ENCODE measurements around the gene LYL1.

The LYL1 gene

DNA sequence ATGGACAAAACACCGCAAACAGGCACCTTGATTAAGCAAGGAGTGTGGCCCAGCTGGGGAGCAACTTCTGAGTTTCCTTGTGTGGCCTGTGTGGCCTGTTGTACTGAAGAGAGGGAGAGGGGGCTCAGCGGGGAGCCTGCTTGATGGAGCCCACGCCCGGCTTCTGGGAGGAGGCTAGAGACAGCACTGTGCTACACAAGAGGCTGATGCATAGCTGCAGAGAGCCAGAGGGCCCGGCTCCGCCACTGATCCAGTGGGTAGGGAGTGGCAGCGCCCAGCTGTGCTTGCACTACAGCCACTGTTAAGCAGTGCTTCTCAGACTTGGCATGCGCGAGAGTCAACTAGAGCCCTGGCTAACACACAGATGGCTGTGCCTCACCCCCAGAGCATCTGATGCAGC lies 19.0 kb downstream of the LYL1 start:
- TF ChIP-seq, protein P1, sequence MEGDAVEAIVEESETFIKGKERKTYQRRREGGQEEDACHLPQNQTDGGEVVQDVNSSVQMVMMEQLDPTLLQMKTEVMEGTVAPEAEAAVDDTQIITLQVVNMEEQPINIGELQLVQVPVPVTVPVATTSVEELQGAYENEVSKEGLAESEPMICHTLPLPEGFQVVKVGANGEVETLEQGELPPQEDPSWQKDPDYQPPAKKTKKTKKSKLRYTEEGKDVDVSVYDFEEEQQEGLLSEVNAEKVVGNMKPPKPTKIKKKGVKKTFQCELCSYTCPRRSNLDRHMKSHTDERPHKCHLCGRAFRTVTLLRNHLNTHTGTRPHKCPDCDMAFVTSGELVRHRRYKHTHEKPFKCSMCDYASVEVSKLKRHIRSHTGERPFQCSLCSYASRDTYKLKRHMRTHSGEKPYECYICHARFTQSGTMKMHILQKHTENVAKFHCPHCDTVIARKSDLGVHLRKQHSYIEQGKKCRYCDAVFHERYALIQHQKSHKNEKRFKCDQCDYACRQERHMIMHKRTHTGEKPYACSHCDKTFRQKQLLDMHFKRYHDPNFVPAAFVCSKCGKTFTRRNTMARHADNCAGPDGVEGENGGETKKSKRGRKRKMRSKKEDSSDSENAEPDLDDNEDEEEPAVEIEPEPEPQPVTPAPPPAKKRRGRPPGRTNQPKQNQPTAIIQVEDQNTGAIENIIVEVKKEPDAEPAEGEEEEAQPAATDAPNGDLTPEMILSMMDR (IDR thresholded peaks at IDR 0.05): no peak

DNA sequence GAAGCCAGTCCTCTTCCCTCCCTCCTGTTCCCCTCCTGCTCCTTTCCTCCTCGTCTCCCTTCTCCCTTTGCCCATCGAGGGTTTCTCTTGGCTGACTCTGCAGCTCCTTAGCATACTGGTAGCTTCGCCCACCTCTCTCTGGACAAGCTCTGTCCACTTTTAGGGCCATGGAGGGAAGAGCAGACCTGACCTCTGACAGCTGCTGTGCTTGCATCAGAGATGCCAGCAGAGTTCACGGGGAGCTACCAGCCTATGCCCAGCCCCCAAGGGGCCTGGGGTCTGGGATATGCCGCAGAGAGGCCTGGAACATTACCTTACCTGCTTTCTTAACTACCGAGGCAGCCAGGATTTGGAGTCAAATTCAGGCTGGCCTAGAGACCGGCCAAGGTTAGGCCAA lies 19.7 kb downstream of the LYL1 start:
- TF ChIP-seq, protein P1 (IDR thresholded peaks at IDR 0.05): no peak

DNA sequence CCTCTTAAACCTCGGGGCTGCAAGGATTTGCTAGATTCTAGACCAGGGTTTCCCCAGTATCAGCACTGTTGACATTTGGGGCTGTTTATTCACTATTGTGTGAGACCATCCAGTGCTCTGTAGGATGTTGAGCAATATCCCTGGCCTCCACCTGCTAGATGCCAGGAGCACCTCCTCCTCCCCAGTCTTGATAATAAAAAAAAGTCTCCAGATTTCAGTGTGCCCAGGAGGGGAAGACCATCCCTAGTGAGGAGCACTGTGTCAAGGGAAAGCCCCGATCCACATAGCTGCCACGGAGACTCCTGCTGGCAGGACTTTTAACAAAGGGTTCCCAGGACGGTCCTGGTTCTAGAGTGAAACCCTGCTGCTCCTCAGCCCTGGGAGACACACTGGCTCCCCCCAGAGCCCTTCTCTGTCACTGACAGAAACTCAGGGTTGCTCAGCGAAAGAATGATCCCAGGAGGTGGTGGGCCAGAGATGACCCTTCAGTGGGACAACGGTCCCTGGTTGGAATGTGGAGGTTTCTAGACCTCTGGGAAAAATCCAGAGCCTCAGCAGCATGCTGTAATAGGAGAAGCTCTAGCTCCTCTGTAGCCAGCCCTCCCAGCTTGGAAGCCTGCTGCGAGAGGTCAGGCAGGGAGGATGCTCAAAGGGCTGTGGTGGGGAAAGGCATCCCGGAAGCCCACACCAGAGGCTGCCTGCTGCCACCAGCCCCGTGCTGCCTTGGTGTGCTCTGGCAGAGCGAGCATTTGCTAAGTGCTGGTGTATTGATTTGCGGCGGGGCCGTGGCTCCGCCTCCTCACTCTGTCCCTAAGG lies 20.3 kb downstream of the LYL1 start:
- TF ChIP-seq, protein P1 (IDR thresholded peaks at IDR 0.05): no peak

DNA sequence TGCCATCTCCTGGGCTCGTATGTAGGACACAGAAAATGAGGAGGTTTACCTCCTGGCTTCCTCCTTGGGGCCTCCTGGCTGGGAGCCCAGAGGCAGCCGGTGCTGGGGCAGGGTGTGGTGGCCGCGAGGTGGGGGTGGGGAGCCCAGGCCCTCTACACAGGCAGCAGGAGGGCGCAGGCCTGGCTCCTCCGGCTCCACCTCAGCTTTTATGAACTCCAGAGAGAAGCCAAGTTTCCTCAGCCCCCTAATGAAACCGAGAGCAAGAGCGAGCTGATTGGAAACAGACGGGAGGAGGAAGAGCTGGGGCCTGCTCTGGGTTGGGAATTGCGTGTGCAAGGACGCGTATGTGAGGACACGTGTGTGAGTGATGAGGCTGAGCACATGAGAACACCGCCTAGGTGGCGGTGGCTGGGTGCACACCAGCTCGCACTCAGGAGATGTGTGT lies 23.1 kb downstream of the LYL1 start:
- TF ChIP-seq, protein P1 (IDR thresholded peaks at IDR 0.05): no peak

DNA sequence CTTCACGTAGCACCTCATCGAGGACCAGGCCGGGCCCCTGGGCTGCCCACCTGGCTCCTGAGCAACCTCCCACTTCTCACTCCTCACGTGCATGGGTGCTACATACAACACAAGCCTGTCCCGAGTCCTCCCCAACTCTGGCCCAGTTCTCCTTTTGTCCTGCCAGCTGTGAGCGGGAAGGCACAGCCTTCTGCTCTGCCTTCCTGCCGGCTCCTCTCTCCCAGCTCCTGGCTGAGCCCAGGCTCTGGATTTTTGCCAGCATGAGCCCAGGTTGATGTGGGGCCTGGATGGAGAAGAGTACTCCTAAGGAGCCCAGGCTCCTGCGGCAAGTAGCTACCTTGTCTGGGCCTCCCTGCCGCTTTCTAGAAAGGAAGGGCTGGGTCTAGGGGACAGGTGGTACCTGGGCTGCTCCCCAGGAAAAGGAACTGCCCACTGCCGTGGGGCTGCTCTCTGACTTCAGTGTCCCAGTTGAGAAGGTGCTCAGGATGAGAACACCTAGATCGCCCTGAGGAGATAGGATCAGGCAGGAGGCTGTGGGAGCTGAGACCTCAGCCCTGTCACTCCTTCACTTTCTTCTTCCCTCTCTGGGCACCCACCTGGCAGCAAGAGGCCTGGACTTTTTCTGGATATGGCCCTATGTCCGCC lies 23.6 kb downstream of the LYL1 start:
- TF ChIP-seq, protein P1 (IDR thresholded peaks at IDR 0.05): no peak

DNA sequence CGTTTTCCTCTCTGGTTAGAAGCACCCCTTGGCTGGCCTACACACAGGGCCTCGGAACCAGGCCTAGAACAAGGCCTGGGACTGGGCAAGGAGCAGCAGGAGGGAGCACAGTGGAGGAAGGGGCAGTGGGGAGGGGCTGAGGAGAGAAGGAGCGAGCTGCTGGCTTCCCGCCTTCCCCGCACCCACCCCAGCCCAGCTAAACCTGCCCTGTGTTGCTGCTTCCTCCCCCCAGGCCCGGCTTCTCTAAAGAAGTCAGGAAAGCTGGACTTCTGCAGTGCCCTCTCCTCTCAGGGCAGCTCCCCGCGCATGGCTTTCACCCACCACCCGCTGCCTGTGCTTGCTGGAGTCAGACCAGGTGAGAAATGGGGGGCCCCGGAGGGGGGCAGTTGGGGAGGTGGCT lies 24.3 kb downstream of the LYL1 start:
- TF ChIP-seq, protein P1 (IDR thresholded peaks at IDR 0.05): no peak

DNA sequence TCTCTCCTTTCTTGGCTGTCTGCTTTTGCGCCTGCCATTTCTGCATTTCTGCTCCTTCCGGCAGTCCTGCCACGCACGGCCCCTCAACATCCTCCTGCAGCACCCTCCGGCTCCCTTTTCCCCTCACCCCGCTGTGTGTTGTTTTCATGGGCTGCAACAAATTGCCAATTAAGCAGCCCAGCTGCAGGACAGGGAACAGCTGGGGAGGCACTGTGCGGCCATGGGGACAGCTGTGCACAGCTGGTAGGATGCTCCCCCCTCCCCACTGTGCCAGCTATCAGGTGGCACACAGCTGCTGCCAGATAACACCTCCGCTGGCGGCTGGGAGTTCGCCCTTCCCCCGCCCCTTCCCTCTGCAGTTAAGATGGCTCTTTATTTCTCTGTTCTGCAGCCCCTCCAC lies 25.4 kb downstream of the LYL1 start:
- TF ChIP-seq, protein P1 (IDR thresholded peaks at IDR 0.05): no peak

Measured in LNCAP (cell line).